HFFc6 (cell line): ENCODE data around the gene GPER1. TPM values are rescaled to one million over a fixed set of nuclear protein-coding genes. Genes with fewer than 3 reads are reported as not detected.
"Not testable (repeated sequence)": the region's sequence is repeated elsewhere in the genome, so short reads cannot be mapped to it uniquely, and the experiment has no call there.

Source experiments
- DNase-seq: peaks from one replicate; pipeline ENCODE4 v3.0.0-alpha.2; 2018
- H3K27ac Mint-ChIP-seq: 2 replicates; pipeline ENCODE4 v1.8.0; 2020; ENCODE audit warnings: mild to moderate bottlenecking, mixed read lengths
- H3K27me3 Mint-ChIP-seq: 2 replicates; pipeline ENCODE4 v1.8.0; 2021; ENCODE audit warnings: mild to moderate bottlenecking, moderate library complexity, mixed read lengths; ENCODE audit not compliant: insufficient read depth
- H3K36me3 Mint-ChIP-seq: 2 replicates; pipeline ENCODE4 v1.8.0; 2021; ENCODE audit warnings: low read depth, mixed read lengths
- H3K4me1 Mint-ChIP-seq: 2 replicates; pipeline ENCODE4 v1.8.0; 2020; ENCODE audit warnings: low read depth, mixed read lengths
- H3K4me3 Mint-ChIP-seq: 2 replicates; pipeline ENCODE4 v1.8.0; 2020; ENCODE audit warnings: mild to moderate bottlenecking, moderate library complexity, mixed read lengths
- H3K9me3 Mint-ChIP-seq: 2 replicates; pipeline ENCODE4 v1.8.0; 2020; ENCODE audit warnings: mild to moderate bottlenecking, mixed read lengths
- total RNA-seq, 6 experiments: library from RNA; stranded (reverse); fragmentation: NEBNext Ultra II Directional; extraction: Animal tissue kit (Norgen Biotek cat#: 25700); gene quantifications; 2 replicates in 1 of 6; 3 replicates in 5 of 6; pipeline ENCODE4 v1.2.3, GENCODE V29; 2021
- TF ChIP-seq, protein P1 (sequence below): fragments of 200-600 bp; sonication (generic); IDR thresholded peaks from 2 replicates; pipeline ENCODE4 v1.5.0; 2021; ENCODE audit warnings: antibody characterized with exemption, mild to moderate bottlenecking

GPER1 gene
- total RNA-seq, 6 experiments from 2014 or later: 4.6 to 7.1 (median 5.3) TPM

DNA sequence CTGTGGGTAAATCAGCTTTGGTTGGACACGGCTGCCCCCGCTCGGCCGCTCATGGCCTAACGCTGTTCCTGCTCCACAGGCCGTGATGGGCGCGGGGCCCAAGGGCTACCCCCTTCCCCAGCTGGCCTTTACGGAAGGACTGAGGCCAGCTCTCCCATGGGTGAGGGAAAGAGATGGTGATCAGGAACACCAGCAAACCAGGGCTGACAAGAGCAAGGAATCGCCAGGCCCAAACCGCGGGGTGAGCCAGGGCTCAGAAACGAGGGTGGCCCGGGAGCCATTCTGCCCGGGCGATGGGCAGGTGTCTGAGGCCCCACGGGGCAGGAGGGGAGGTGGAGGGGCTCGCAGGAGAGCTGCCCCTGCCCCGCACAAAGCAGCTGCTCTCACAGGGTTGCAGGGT, 26.6 kb downstream of the GPER1 start:
- TF ChIP-seq, protein P1, sequence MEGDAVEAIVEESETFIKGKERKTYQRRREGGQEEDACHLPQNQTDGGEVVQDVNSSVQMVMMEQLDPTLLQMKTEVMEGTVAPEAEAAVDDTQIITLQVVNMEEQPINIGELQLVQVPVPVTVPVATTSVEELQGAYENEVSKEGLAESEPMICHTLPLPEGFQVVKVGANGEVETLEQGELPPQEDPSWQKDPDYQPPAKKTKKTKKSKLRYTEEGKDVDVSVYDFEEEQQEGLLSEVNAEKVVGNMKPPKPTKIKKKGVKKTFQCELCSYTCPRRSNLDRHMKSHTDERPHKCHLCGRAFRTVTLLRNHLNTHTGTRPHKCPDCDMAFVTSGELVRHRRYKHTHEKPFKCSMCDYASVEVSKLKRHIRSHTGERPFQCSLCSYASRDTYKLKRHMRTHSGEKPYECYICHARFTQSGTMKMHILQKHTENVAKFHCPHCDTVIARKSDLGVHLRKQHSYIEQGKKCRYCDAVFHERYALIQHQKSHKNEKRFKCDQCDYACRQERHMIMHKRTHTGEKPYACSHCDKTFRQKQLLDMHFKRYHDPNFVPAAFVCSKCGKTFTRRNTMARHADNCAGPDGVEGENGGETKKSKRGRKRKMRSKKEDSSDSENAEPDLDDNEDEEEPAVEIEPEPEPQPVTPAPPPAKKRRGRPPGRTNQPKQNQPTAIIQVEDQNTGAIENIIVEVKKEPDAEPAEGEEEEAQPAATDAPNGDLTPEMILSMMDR: no peak
- DNase-seq: no peak
- no peaks in the 10 kb centered on the region for H3K4me1 Mint-ChIP-seq
- H3K27me3 Mint-ChIP-seq: no peaks in the 10 kb centered on the region
- H3K9me3 Mint-ChIP-seq: no peaks in the 10 kb centered on the region
- peaks cover 20% of the 10 kb centered on the region for H3K36me3 Mint-ChIP-seq
- H3K27ac Mint-ChIP-seq: no peak overlapping the region
- H3K4me3 Mint-ChIP-seq: no peak overlapping the region

DNA sequence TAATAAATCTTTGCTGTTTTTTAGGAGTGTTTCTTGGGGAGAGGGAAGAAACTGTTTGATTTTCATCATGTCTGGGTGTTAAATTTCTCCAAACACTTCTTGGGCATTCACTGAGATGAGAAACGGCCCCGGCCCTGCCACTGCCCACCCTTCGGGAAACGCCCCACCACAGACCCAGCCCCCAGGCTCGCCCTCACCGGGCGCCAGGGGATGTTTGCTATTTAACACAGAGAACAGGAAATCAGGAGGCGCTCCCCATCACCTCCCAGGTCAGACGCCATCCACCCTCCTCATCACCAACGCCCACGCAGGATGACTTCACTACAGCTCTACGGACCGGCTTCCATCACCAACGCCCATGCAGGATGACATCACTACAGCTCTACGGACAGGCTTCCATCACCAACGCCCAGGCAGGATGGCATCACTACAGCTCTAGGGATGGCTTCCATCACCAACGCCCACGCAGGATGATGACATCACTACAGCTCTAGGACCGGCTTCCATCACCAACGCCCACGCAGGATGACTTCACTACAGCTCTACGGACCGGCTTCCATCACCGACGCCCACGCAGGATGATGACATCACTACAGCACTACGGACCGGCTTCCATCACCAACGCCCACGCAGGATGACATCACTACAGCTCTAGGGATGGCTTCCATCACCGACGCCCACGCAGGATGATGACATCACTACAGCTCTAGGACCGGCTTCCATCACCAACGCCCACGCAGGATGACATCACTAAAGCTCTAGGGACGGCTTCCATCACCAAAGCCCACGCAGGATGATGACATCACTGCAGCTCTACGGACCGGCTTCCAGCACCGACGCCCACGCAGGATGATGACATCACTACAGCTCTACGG, 27.5 kb downstream of the GPER1 start:
- not testable (repeated sequence) for DNase-seq, H3K4me1 Mint-ChIP-seq, H3K9me3 Mint-ChIP-seq, H3K27me3 Mint-ChIP-seq, H3K4me3 Mint-ChIP-seq, H3K27ac Mint-ChIP-seq
- peaks cover 20% of the 10 kb centered on the region for H3K36me3 Mint-ChIP-seq

DNA sequence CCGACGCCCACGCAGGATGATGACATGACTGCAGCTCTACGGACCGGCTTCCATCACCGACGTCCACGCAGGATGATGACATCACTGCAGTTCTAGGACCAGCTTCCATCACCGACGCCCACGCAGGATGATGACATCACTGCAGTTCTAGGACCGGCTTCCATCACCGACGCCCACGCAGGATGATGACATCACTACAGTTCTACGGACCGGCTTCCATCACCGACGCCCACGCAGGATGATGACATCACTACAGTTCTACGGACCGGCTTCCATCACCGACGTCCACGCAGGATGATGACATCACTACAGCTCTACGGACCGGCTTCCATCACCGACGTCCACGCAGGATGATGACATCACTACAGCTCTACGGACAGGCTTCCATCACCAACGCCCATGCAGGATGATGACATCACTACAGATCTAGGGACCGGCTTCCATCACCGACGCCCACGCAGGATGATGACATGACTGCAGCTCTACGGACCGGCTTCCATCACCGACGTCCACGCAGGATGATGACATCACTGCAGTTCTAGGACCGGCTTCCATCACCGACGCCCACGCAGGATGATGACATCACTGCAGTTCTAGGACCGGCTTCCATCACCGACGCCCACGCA, 28.6 kb downstream of the GPER1 start:
- not testable (repeated sequence) for H3K4me1 Mint-ChIP-seq, DNase-seq, H3K27me3 Mint-ChIP-seq, H3K27ac Mint-ChIP-seq, H3K4me3 Mint-ChIP-seq, H3K9me3 Mint-ChIP-seq
- H3K36me3 Mint-ChIP-seq: peaks cover 20% of the 10 kb centered on the region

DNA sequence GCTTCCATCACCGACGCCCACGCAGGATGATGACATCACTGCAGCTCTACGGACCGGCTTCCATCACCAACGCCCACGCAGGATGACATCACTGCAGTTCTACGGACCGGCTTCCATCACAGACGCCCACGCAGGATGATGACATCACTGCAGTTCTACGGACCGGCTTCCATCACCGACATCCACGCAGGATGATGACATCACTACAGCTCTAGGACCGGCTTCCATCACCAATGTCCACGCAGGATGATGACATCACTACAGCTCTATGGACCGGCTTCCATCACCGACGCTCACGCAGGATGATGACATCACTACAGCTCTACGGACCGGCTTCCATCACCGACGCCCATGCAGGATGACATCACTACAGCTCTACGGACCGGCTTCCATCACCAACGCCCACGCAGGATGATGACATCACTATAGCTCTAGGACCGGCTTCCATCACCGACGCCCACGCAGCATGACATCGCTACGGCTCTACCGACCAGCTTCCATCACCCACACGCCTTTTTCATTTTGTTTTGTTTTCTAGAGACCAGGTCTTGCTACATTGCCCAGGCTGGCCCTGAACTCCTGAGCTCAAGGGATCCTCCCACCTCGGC, 29.5 kb downstream of the GPER1 start:
- Mint-ChIP-seq H3K27me3 (no peaks in the 10 kb centered on the region; the same call in 1 of the 2 replicates), H3K4me1 (no peaks in the 10 kb centered on the region), H3K36me3 (peaks cover 20% of the 10 kb centered on the region), H3K9me3 (no peaks in the 10 kb centered on the region), H3K4me3 (no peak overlapping the region), H3K27ac (no peak overlapping the region)
- no peak for DNase-seq
- TF ChIP-seq, protein P1: no peak

DNA sequence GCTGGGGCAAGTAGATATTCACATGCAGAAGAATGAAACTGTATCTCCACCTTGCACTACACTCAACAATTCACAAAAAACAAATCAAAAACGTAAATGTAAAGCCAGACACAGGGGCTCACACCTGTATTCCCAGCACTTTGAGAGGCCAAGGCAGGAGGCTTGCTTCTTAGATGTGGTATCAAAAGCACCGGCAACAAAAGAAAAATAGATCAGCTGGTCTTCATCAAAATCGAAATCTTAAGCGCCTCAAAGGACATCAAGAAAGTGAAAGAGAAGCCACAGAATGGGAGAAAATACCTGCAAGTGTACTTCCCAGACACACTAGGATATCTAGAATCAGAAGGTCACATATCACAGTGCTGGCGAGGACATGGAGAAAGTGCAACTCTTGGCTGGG, 31.3 kb downstream of the GPER1 start:
- Mint-ChIP-seq H3K36me3 (peaks cover 20% of the 10 kb centered on the region), H3K4me3 (no peak overlapping the region), H3K4me1 (no peaks in the 10 kb centered on the region), H3K27ac (no peak overlapping the region), H3K27me3 (no peaks in the 10 kb centered on the region; the same call in 1 of the 2 replicates), H3K9me3 (no peaks in the 10 kb centered on the region)
- DNase-seq: no peak
- TF ChIP-seq, protein P1: no peak

DNA sequence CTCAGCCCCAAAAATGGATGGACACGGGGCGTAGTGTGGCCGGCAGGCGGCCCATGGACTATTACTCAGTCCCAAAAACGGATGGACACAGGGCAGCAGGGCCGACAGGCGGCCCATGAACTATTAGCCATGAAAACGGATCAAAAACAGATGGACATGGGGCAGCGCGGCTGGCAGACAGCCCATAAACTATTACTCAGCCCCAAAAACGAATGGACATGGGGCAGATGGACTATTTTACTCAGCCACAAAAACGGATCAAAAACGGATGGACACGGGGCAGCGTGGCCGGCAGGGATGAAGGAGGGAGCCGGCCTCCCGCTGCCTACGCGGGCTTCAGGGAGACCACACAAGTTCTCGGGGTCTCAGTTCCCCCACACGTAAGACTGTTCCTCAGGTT, 32.9 kb downstream of the GPER1 start:
- Mint-ChIP-seq H3K9me3 (no peaks in the 10 kb centered on the region), H3K27me3 (no peaks in the 10 kb centered on the region; the same call in 1 of the 2 replicates), H3K4me3 (no peak overlapping the region), H3K27ac (no peak overlapping the region), H3K36me3 (peaks cover 15% of the 10 kb centered on the region), H3K4me1 (no peaks in the 10 kb centered on the region)
- no peak for DNase-seq
- TF ChIP-seq, protein P1: no peak
